OCI-LY3 (cell line): ENCODE measurements around the gene CNRIP1.

Experiments used
- EZH2phosphoT487 ChIP-seq: fragments of 200-600 bp; shearing (Covaris generic); IDR thresholded peaks from 2 replicates; pipeline ENCODE4 v1.6.1; 2018; ENCODE audit warnings: antibody characterized with exemption, mixed run types, low read depth
- TF ChIP-seq, protein P1 (sequence below): fragments of 200-600, 300-600 bp; sonication (generic); IDR thresholded peaks from 2 replicates; pipeline ENCODE4 v1.5.1; 2014; ENCODE audit warnings: antibody characterized with exemption, low read length, low read depth

GRCh38 chr2:68252400-68253218, 67.1 kb downstream of the CNRIP1 start, which contains the start of gene PPP3R1:
- TF ChIP-seq, protein P1, sequence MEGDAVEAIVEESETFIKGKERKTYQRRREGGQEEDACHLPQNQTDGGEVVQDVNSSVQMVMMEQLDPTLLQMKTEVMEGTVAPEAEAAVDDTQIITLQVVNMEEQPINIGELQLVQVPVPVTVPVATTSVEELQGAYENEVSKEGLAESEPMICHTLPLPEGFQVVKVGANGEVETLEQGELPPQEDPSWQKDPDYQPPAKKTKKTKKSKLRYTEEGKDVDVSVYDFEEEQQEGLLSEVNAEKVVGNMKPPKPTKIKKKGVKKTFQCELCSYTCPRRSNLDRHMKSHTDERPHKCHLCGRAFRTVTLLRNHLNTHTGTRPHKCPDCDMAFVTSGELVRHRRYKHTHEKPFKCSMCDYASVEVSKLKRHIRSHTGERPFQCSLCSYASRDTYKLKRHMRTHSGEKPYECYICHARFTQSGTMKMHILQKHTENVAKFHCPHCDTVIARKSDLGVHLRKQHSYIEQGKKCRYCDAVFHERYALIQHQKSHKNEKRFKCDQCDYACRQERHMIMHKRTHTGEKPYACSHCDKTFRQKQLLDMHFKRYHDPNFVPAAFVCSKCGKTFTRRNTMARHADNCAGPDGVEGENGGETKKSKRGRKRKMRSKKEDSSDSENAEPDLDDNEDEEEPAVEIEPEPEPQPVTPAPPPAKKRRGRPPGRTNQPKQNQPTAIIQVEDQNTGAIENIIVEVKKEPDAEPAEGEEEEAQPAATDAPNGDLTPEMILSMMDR: no peak
- TF ChIP-seq EZH2phosphoT487: no peak
